GM18508 (cell line): ENCODE measurements around the gene CD81.

Experiments used
- ATAC-seq: cut with Tn5 transposase; IDR thresholded peaks from one replicate; pipeline ENCODE4 v1.9.1; 2021; ENCODE audit warnings: moderate number of reproducible peaks; ENCODE audit not compliant: insufficient read depth, unreplicated experiment

The CD81 gene

DNA sequence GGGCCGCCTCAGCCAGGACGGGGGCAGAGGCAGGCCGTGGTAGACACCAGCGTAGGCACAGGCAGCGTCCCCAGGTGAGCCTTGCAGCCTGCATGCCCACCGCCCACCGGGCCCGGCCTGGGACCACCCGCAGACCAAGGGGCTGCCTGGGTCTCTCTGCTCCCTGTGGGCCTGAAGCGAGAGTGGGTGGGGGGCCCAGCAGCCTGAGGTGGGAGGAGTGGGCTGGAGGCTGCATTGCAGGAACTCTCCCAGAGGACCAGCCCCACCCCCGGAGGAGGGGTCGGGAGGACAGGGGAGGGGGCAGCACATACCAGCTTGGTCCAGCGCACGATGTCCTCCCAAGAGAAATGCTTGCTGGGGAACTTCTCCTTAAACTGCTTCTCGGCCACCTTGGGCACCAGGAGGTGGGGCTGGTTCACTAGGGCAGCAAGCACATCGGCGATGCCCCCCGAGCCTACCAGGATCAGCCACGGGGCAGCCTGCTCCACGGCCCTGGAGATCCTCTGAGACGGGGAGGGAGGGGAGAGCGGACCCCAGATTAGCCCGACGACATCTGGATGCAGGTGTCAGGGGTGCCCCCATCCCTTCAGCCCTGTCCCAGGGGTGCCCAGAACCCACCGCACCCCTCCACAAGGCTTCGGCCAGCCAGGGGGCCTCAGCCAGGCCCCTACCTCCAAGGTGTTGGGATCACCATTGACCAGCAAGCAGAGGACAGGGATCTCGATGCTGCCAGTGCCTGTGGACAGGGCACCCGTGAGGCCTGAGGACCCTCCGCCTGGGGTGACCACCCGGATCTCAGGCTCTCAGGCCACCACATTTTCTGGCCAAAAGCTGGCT is 41.0 kb downstream of the CD81 start:
- no peak for ATAC-seq

DNA sequence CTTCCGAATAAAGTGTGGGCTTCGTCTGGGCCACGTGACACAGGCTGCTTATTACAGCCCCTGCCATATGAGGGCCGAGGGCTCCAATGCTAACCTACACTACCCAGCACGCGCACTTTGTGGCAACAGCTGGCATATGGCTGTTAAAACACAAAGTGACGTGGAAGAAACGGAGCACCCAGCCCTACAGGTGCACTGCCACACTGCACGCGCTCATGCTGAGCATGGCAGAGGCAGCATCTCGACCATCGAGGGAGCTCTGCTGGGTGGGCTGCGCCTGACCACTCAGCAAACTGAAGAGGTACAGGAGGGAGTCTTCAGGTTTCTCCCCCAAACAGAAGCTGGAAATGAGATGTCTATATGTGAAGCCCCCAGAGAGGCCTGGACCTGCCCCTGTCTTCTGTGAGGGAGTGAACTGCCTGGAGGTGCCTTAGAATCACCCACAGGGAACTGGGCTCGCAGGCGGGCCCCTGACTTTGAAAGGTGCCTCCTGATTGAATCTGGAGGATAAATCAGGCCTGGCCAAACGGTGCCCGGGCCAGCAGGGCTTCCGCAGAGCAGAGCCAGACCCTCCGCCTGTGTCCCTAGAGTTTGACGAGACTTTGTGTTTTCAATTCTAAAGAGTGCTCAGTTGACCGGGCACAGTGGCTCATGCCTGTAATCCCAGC is 41.7 kb downstream of the CD81 start:
- no peak for ATAC-seq

DNA sequence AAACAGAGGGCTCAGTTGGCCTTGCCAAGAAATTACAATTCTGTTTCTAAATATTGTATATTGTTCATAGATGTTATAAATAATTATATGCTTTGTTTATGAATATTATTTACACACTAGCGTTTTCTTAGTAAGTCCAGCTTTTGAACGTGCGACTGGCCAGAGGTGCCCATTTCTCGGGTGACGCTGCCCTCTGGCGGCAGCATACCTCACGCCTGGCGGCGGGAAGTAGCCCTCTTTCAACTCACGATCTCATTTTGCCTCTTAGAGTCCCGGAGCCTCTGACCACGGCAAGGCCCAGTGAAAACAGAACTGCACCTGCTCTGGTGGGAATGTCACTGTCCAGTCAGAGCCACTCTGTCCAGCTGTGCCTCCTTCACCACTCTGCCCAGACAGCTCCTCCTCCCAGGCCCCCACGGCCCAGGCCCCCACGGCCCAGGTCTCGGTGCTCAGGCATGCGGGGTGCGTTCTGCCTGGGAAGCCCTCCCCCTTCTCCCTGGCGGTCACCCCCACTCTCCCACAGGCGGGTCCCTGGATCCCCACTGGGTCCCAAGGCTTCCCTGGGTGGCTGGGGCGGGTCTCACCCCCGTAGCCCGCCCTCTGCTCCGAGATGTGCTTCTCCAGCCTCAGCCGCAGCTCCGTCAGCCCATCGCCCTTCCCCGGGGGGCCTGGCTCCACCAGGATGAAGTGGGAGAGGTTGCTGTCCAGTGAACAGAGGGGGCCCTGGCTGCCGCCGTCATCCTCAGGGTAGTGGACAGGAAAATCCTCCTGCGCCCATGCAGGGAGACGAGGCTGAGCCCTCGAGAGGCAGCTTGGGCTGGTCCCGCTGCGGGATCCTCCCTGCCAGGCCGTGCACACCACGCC is 42.8 kb downstream of the CD81 start:
- ATAC-seq = no peak

DNA sequence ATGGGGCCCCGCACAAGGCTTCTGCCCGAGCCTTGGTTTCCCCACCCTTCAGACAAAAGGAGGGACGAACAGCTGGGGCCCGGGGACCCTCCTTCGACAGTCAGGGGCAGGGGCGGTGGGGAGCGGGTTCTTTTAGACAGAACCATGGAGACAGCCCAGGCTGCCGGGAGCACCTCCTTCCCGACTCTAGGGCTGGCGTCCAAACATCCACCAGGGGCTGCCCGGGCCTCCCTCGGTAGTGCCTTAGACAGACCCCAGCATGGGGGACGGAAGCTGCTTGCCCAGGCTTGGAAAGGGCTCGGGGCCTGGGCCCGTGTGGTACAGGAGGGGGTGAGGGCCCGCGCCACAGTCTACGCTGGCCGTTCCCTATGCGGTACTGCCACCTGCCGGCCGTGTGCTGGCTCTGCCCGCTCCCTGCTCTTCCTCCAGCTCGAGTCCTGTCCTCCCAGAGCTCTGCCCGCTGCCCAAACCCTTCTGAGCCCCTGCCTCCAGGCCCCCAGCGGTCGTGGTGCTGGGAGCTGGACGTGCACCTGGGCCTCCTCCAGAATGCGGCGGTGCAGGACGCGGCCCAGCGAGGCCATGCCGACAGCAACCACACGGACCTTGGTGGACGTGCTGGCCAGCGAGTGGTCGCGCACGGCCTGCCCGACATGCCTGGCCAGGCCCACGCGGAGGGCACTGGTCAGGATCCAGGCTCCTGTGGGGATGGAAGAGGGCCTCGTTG is 43.6 kb downstream of the CD81 start:
- no peak for ATAC-seq

DNA sequence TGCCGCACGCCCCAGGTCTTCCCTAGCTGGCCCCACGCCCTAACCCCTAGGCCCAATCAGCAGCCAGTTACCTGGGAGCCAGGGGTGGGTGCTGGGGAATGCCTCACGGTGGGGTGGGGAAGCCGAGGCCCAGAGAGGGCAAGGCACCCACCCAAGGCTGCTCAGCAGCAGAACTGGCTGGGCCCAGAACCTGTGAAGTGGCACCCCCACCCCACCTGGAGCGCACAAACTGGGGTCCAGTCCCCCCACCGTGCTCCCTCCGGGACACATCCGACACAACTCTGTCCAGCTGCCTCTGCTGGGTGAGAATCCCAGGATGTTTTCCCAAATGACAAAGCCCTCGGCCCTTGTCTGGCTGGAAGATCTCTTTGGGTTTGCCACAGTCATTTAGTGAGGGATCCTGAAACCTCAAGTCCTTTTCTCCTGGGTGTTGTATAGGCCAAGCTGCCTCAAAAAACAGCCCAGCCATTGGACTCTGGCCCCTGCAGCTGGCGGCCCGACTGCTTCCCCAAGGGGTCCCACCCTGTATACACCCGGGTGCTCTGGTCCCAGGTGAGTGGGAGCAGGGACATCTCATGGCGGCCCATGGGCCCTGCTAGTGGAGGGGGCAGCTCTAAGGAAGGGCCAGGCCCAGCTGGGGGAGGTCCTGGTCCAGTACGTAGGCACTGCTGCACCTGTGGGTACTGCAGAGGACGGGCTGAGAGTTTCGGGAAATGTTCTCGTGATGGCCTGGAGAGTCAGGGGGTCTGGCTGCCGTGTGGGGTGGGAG is 44.3 kb downstream of the CD81 start:
- no peak for ATAC-seq

DNA sequence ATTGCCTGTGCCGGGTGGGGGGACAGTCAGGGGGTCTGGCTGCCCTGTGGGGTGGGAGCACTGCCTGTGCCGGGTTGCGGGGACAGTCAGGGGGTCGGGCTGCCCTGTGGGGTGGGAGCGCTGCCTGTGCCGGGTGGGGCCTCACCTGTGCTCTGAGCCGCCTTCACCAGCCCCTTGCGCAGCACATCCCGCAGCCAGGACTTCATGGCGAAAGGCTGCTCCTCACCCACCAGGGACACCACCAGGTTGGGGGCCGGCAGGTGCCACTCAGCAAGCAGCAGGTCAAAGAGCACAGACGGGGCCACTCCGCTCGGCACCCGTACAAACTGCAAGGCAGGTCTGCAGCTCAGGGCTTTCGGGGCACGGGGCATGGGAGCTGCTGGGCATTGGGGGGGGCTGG is 44.9 kb downstream of the CD81 start:
- no peak for ATAC-seq

DNA sequence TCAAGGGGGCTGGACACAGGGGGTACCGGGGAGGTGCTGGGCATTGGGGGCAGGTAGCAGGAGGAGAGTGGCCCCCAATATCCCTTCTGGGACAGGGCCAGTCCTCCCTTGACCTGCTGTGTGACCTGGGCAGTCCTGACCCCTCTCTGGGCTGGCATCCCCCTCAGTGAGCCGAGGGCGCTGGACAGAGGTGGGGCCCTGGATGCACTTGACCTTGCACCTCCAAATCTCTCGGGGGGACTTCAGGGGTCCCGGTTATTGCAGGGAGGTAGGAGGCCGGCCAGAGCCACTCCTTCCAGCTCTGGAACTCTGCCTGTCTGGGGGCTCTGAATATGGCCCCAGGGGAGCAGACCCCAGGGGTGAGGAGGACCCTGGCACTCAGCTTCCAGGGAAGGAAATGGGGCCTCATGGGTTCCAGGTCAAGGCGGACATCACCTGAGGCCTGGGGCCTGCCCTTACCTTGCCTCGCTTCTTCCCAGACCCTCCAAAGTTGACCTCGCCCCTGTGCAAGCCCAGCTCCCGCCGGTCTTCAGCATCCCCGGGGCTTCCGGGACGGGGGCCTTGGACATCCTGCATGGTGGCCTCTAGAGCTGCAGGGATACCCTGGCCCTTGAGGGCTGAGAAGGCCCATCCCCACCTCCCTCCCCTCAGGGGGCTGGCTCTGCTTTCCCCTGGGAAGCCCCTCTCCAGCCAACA is 45.5 kb downstream of the CD81 start:
- ATAC-seq = no peak

DNA sequence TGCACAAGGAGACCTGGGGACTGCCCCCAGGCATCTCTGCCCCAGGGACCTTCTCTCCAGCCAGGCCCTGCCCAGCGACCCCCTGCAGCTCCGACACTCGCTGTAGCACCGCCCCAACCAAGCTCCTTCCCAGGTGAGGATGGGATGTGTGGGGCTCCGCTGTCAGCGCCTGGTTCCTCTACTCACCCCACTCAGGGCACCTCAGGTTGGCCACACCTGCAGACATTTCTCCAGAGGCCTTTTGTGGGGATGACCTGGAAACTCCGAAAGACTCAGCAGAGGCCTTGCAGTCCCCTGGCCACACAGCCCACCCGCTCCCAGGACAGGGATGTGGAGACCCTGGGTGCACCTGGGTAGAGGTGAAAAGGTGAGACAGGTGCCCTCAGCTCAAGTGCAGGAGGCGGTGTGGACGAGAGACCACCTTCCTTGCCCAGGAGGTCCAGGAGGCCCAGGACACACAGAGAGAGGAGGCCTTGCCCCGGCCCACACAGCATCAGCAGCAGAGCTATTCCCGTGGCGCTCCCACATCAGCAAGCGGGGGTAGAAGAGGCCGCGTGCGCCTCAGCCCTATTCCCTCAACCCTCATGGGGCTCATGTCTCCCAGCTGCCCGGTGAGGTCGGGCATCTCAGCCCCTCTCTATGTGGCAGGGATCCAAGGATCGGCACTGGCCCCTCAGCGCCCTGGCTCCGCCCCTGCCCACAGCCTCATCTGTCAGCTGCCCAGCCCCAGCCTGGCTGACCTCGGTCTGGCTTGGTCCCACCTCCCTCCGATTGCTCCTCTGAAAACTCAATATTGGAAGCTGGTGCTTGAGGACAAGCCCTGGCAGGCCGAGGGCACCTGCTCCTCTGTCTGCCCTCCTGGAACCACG is 46.3 kb downstream of the CD81 start:
- ATAC-seq = no peak

DNA sequence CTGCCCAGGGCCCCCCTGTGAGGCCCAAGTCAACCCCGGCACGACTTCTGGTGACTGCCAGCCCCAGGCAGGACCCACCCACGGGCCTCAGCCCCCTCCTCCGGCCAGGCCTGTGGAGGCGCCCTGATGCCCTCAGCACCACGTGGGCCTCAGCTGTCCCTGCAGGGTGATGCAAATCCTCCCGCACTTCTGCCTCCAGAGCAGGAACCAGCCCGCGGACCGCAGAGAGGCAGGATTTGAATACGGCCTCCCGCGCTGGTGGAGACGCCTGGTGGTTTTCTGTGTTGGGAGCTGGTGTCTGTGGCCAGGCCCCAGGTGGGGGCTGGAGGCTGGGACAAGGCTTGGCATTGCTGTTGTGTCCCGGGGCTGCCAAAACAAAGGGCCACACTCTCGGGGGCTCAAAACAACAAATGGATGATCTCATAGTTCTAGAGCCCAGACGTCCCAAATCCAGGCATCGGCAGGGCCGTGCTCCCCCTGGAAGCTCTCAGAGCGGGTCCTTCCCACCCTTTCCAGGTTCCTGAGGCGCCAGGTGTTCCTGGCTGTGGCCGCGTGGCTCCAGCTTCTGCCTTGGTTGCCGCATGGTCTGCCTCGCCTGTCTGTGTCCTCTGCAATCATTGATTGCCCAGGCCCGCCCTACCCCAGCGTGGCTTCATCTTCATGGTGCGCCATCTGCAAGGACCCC is 47.8 kb downstream of the CD81 start:
- ATAC-seq = no peak

DNA sequence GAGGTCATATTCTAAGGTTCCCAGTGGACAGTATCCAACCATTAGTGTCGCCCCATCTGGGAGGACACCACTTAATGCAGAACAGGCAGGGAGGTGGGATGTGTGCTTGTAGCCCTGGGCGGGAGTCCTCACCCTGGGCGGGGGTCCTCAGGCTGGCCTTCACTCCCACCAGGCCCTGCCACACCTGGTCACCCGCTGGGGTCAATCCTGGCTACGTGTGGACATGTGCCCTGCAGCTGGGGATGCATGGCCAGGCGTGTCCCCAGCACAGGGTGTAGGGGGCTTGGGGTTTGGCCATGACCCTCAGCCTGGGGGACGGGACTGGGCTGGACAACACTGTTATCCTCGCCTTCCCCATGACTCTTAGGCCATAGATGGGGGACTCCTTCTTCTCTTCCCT is 48.4 kb downstream of the CD81 start:
- ATAC-seq = no peak

DNA sequence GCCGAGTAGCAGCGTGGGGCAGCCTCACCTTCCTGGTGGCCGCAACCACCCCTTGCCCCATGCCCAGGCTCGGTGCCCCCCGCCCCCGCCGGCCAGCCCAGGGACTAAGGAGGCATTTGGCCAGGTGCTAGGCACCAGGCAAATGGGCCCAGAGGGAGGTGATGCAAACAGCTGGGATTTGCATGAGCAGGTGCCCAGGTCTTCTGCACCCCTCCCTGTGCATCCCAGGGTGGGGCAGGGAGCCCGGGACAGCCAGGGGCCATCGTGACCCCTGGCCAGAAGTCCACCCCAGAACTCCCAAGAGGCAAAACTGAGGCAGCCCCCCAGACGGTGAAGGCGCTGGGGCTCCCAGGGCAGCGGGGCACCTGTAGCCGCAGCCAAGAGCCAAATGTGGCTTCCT is 49.1 kb downstream of the CD81 start:
- no peak for ATAC-seq

DNA sequence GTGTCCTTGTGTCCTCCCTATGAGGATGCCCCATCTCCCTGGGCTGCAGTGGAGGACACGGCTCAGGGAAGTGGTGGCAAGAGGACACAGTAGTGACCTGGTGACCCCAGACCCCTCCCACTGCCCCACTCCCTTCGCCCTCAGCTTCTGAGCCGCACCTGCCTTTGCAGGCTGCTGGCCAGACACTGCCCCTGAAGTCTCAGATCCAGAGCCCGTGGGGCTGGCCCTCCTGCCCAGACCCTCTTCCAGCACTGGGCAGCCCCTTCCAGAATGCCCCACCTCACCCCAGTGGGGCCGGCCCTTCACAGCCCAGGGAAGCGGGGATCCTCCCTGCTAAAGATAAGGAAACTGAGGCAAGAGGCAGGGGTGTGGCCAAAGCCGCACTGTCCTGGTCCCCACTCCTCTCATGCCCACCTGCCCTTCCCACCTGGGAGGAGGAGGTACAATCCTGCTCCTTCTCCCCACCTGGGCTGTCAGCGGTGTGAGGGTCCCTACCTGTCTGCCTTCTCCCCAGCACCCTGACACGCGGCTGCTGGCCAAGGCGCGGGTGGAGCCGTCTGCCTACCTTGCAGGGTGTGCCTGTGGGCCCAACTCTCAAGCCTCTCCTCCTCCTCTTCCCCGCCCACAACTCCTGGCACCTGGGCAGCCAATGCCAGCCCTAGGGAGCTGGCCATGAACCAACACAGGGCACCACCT is 49.9 kb downstream of the CD81 start:
- no peak for ATAC-seq

DNA sequence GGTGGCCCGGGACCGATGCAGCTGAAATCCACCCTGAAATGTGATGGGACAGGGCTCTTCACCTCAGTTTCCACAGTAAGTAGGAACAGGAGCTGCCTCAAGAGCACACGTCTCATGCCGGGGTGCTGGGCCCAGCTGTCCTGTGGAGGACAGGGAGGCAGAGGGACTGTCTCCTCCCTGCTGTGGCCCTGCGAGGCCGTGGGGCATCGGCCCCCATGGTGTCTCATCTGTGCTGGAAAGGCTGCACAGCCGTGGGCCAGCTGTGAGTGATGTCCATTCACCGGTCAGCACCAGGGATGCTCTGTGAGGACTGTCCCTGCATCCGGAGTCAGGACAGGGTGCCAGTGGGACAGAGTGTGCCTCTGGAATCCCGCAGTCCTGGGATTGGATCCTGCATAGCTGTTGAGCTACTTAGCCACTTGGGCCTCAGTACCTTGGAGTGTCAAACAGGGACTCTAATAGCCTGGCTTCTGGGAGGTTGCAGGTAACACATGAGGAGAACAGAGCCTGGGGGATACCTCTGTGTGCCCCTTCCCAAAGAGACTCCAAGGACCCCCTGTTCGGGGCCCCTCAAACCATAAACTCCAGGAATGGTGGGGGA is 50.7 kb downstream of the CD81 start:
- no peak for ATAC-seq

DNA sequence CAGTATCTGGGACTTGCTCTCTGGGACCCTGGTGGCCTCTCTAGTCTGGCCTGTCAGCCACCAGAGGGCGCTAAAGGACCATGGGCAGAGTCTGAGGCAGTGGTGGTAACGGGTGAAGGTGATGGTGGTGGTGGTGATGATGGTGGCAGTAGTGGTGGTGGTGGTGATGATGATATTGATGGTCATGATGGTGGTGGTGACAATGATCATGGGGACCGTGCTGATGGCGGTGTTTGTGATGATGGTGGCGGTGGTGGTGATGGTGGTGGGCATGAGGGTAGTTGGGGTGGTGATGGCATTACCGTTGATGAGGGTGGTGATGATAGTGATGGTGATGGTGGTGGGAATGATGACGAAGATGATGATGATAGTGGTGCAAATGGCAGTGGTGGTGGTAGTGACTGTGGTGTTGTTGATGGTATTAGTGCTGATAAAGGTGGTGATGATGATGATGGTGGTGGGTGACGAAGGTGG is 51.2 kb downstream of the CD81 start:
- ATAC-seq = no peak

DNA sequence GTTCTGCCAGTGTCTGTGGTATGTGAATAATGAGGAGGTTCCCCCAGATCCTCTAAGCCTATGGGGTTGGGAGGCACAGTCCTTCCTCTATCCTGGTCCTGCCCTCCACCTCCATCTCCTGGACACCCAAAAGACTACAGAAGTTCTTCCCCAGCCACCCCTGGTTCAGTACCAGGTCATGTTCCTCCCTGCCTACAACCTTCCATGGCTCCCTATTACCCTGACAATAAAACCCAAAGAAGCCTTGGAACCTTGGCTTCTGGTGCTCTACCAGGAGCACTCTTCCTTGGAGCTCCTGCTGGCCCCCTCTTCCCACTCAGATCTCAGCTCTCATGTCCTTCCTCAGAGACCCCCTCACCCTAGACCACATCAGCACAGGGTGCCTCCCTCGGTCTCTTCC is 54.3 kb downstream of the CD81 start:
- ATAC-seq = no peak

DNA sequence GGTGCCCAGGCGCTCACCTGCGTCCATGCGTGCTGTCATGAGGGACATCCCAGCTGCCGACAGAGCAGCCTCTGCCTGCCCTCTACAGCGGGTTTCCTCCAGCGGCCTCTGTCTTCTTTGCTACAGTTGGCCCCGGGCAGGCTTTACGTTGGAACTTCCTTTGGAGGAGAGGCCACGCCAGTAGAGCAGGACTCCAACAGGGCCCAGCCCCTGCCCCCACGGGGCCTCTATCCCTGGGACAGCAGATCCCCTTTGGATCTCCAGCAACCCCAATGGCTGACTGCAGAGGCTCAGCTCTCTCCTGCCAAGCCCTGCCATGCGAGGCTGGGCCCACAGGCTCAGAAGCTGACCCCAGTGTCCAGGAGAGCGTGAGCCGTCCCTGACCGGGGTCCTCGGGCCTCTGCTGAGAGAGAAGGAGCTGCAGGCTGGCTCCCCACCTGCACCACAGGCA is 55.1 kb downstream of the CD81 start:
- no peak for ATAC-seq
